K562 (cell line): ENCODE results near the gene SMC3. TPM values are rescaled to one million over a fixed set of nuclear protein-coding genes. Genes with fewer than 3 reads are reported as not detected.
A peak's percentile ranks its signal among the peaks of the same experiment; 100 is the strongest.

Experiments used
- ADNP ChIP-seq: fragments of 200-800 bp; sonication (Bioruptor generic); IDR thresholded peaks from 2 replicates; pipeline ENCODE4 v1.6.1; 2016; ENCODE audit warnings: missing genetic modification characterization, missing compliant biosample characterization
- ATF3 ChIP-seq, 2 experiments: fragments of 450-650 bp in 1 of 2; sonication (generic) in 1 of 2; formaldehyde crosslinking in 1 of 2; IDR thresholded peaks in 1 of 2; conservative IDR thresholded peaks in 1 of 2; 2 replicates each; pipeline versions ENCODE4 v1.6.1 to v1.8.1; 2016 to 2023; ENCODE audit warnings: mild to moderate bottlenecking in 2 of 2, moderate library complexity in 2 of 2, inconsistent platforms in 1 of 2, missing genetic modification reagents in 1 of 2
- CTCF ChIP-seq, 3 experiments: IDR thresholded peaks in 2 of 3; conservative IDR thresholded peaks in 1 of 3; 2 replicates each; pipeline ENCODE4 v1.5.1; 2011 to 2012; ENCODE audit warnings: low read length in 3 of 3, mild to moderate bottlenecking in 3 of 3, control low read depth in 2 of 3, improper control_type of control experiment in 1 of 3, inconsistent platforms in 1 of 3, low read depth in 1 of 3, mixed read lengths in 1 of 3, moderate library complexity in 1 of 3; ENCODE audit not compliant: insufficient read depth in 2 of 3
- EP400 ChIP-seq: fragments of 450-650 bp; IDR thresholded peaks from 2 replicates; pipeline ENCODE4 v1.6.1; 2017; ENCODE audit warnings: antibody characterized with exemption, mild to moderate bottlenecking, moderate library complexity
- SETDB1 ChIP-seq: IDR thresholded peaks from one replicate; pipeline ENCODE4 v1.6.1; 2012; ENCODE audit warnings: low read length, control low read depth, inconsistent platforms
- TEAD1 ChIP-seq, 2 experiments: fragments of 450-650 bp in 1 of 2; sonication (generic) in 1 of 2; formaldehyde crosslinking; IDR thresholded peaks; 2 replicates each; pipeline versions ENCODE4 v1.4.0 to v1.8.0; 2020 to 2022; ENCODE audit warnings: mild to moderate bottlenecking in 2 of 2, missing genetic modification reagents in 1 of 2
- ZNF436 ChIP-seq: fragments of 250-450, 450-650 bp; sonication (Bioruptor Pico); formaldehyde crosslinking; IDR thresholded peaks from 2 replicates; pipeline ENCODE4 v1.7.0; 2020; ENCODE audit warnings: mild to moderate bottlenecking
- ZNF445 ChIP-seq: fragments of 250-450 bp; sonication (Bioruptor Pico); IDR thresholded peaks from 2 replicates; pipeline ENCODE4 v1.4.0; 2020; ENCODE audit warnings: low read depth, mild to moderate bottlenecking, moderate library complexity
- polyA plus RNA-seq, 8 experiments: library from polyadenylated mRNA; depleted of rRNA in 4 of 8; stranded (reverse) in 5 of 8; unstranded in 3 of 8; fragments of >200 nt; fragmentation: Nextera tagmentation in 2 of 8; fragmentation: Illumina TruSeq in 1 of 8; extraction: Ambion mirVana in 2 of 8; extraction: Trizol in 1 of 8; gene quantifications; 2 replicates each; pipeline versions ENCODE4 v1.2.1 to v1.2.3, GENCODE V29; 2011 to 2014; ENCODE audit warnings: inconsistent platforms in 1 of 8, missing spikeins in 1 of 8
- total RNA-seq, 7 experiments: library from RNA; depleted of rRNA in 6 of 7; stranded (reverse); fragments of >200 nt in 6 of 7; fragmentation: Illumina TruSeq in 2 of 7; extraction: Trizol in 2 of 7; gene quantifications; 2 replicates each; pipeline versions ENCODE4 v1.2.1 to v1.2.3, GENCODE V29; 2011 to 2021; ENCODE audit warnings: low replicate concordance in 1 of 7
- TF ChIP-seq, protein P1 (sequence below): IDR thresholded peaks from 2 replicates; pipeline ENCODE4 v1.6.1; 2011; ENCODE audit warnings: borderline replicate concordance, low read depth, mild to moderate bottlenecking, moderate library complexity, low read length; ENCODE audit not compliant: insufficient read depth, poor library complexity, severe bottlenecking
- TF ChIP-seq, protein P2 (sequence below), 2 experiments: fragments of 200-800 bp in 1 of 2; sonication (Bioruptor generic) in 1 of 2; sonication (generic) in 1 of 2; formaldehyde crosslinking in 1 of 2; IDR thresholded peaks in 1 of 2; conservative IDR thresholded peaks in 1 of 2; 2 replicates each; pipeline versions ENCODE4 v1.5.0 to v1.6.1; 2016 to 2020; ENCODE audit warnings: missing compliant biosample characterization in 1 of 2, missing genetic modification characterization in 1 of 2, missing genetic modification reagents in 1 of 2
- TF ChIP-seq, protein P3 (sequence below): fragments of 200-800 bp; sonication (Bioruptor generic); IDR thresholded peaks from 2 replicates; pipeline ENCODE4 v1.6.1; 2016; ENCODE audit warnings: missing genetic modification characterization, missing compliant biosample characterization

Gene SMC3
- total and polyA plus RNA-seq, 9 of the 15 experiments (the other 6 are each of a cell fraction or from before 2014, with no cell fraction given) = 21.3 to 62.6 (median 39.3) TPM

- TF ChIP-seq, protein P1, sequence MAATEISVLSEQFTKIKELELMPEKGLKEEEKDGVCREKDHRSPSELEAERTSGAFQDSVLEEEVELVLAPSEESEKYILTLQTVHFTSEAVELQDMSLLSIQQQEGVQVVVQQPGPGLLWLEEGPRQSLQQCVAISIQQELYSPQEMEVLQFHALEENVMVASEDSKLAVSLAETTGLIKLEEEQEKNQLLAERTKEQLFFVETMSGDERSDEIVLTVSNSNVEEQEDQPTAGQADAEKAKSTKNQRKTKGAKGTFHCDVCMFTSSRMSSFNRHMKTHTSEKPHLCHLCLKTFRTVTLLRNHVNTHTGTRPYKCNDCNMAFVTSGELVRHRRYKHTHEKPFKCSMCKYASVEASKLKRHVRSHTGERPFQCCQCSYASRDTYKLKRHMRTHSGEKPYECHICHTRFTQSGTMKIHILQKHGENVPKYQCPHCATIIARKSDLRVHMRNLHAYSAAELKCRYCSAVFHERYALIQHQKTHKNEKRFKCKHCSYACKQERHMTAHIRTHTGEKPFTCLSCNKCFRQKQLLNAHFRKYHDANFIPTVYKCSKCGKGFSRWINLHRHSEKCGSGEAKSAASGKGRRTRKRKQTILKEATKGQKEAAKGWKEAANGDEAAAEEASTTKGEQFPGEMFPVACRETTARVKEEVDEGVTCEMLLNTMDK = peak; percentile 93
- TF ChIP-seq SETDB1 (no peak), EP400 (no peak), ZNF445 (CRISPR knock-in tag) (no peak), CTCF (IDR thresholded peaks at IDR 0.05 in 2 of 3, conservative IDR thresholded peaks at IDR 0.05 in 1 of 3; ENCODE audit: insufficient read depth in 2 of 3, low read depth in 1 of 3, low read length in 3 of 3) (peak; percentile 54 to 64 (median 62); a peak in 5 of 6 replicates), ATF3 (IDR thresholded peaks at IDR 0.05) (no peak), ATF3 (CRISPR knock-in tag; conservative IDR thresholded peaks at IDR 0.05) (no peak), ZNF436 (CRISPR knock-in tag) (no peak), ADNP (no peak), TEAD1 (CRISPR knock-in tag; IDR thresholded peaks at IDR 0.05) (no peak)
- TF ChIP-seq, protein P2, sequence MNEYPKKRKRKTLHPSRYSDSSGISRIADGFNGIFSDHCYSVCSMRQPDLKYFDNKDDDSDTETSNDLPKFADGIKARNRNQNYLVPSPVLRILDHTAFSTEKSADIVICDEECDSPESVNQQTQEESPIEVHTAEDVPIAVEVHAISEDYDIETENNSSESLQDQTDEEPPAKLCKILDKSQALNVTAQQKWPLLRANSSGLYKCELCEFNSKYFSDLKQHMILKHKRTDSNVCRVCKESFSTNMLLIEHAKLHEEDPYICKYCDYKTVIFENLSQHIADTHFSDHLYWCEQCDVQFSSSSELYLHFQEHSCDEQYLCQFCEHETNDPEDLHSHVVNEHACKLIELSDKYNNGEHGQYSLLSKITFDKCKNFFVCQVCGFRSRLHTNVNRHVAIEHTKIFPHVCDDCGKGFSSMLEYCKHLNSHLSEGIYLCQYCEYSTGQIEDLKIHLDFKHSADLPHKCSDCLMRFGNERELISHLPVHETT (CRISPR knock-in tag; conservative IDR thresholded peaks at IDR 0.05 in 1 of 2, IDR thresholded peaks at IDR 0.05 in 1 of 2) = no peak
- TF ChIP-seq, protein P3, sequence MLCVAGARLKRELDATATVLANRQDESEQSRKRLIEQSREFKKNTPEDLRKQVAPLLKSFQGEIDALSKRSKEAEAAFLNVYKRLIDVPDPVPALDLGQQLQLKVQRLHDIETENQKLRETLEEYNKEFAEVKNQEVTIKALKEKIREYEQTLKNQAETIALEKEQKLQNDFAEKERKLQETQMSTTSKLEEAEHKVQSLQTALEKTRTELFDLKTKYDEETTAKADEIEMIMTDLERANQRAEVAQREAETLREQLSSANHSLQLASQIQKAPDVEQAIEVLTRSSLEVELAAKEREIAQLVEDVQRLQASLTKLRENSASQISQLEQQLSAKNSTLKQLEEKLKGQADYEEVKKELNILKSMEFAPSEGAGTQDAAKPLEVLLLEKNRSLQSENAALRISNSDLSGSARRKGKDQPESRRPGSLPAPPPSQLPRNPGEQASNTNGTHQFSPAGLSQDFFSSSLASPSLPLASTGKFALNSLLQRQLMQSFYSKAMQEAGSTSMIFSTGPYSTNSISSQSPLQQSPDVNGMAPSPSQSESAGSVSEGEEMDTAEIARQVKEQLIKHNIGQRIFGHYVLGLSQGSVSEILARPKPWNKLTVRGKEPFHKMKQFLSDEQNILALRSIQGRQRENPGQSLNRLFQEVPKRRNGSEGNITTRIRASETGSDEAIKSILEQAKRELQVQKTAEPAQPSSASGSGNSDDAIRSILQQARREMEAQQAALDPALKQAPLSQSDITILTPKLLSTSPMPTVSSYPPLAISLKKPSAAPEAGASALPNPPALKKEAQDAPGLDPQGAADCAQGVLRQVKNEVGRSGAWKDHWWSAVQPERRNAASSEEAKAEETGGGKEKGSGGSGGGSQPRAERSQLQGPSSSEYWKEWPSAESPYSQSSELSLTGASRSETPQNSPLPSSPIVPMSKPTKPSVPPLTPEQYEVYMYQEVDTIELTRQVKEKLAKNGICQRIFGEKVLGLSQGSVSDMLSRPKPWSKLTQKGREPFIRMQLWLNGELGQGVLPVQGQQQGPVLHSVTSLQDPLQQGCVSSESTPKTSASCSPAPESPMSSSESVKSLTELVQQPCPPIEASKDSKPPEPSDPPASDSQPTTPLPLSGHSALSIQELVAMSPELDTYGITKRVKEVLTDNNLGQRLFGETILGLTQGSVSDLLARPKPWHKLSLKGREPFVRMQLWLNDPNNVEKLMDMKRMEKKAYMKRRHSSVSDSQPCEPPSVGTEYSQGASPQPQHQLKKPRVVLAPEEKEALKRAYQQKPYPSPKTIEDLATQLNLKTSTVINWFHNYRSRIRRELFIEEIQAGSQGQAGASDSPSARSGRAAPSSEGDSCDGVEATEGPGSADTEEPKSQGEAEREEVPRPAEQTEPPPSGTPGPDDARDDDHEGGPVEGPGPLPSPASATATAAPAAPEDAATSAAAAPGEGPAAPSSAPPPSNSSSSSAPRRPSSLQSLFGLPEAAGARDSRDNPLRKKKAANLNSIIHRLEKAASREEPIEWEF (CRISPR knock-in tag) = no peak
These were observed 10.4 kb upstream of the SMC3 start (continued) for GRCh38 chr10:110556969-110557601.
